Gastroesophageal sphincter (tissue), 3 donors: ENCODE measurements around the gene CD248.

Experiments used
- EP300 ChIP-seq: sonication (generic); formaldehyde crosslinking; IDR thresholded peaks from one replicate; pipeline ENCODE4 v1.6.1; 2017; ENCODE audit warnings: antibody characterized with exemption, mild to moderate bottlenecking
- POLR2A ChIP-seq, 2 donors: fragments of 450-650 bp; IDR thresholded peaks; one replicate each; pipeline ENCODE4 v1.6.1; 2017; ENCODE audit warnings: antibody characterized with exemption in 2 of 2, mild to moderate bottlenecking in 2 of 2, moderate library complexity in 1 of 2
- TF ChIP-seq, protein P1 (sequence below), 4 experiments: fragments of 200-600 bp in 2 of 4; fragments of 450-650 bp in 2 of 4; sonication (generic) in 1 of 4; IDR thresholded peaks; one replicate each; pipeline ENCODE4 v1.5.1; 2017 to 2019; ENCODE audit warnings: antibody characterized with exemption in 4 of 4, mild to moderate bottlenecking in 2 of 4, moderate library complexity in 2 of 4

- TF ChIP-seq, protein P1, sequence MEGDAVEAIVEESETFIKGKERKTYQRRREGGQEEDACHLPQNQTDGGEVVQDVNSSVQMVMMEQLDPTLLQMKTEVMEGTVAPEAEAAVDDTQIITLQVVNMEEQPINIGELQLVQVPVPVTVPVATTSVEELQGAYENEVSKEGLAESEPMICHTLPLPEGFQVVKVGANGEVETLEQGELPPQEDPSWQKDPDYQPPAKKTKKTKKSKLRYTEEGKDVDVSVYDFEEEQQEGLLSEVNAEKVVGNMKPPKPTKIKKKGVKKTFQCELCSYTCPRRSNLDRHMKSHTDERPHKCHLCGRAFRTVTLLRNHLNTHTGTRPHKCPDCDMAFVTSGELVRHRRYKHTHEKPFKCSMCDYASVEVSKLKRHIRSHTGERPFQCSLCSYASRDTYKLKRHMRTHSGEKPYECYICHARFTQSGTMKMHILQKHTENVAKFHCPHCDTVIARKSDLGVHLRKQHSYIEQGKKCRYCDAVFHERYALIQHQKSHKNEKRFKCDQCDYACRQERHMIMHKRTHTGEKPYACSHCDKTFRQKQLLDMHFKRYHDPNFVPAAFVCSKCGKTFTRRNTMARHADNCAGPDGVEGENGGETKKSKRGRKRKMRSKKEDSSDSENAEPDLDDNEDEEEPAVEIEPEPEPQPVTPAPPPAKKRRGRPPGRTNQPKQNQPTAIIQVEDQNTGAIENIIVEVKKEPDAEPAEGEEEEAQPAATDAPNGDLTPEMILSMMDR (IDR thresholded peaks at IDR 0.05) = no peak
- TF ChIP-seq POLR2A (IDR thresholded peaks at IDR 0.05) (no peak), EP300 (no peak)
Observed at GRCh38 chr11:66292543-66293332, 24.1 kb downstream of the CD248 start.
